ENCODE results near the gene ADAM23.
A peak's percentile ranks its signal among the peaks of the same experiment; 100 is the strongest.
"Not testable (repeated sequence)": the region's sequence is repeated elsewhere in the genome, so short reads cannot be mapped to it uniquely, and the experiment has no call there.

The ADAM23 gene

GRCh38 chr2:206442833-206443734, at the start of gene ADAM23:
Gene ADAM23 (plus strand): TSS chr2:206443532. CDS start chr2:206443867, 335 bp downstream.
- DNase-seq (ENCODE audit: low read depth in 2 of 2) = peak; percentile 6 to 26

- no peak for DNase-seq (ENCODE audit: low read depth in 2 of 2)
Measured at GRCh38 chr2:206396211-206396610, 47.1 kb upstream of the ADAM23 start.

DNA sequence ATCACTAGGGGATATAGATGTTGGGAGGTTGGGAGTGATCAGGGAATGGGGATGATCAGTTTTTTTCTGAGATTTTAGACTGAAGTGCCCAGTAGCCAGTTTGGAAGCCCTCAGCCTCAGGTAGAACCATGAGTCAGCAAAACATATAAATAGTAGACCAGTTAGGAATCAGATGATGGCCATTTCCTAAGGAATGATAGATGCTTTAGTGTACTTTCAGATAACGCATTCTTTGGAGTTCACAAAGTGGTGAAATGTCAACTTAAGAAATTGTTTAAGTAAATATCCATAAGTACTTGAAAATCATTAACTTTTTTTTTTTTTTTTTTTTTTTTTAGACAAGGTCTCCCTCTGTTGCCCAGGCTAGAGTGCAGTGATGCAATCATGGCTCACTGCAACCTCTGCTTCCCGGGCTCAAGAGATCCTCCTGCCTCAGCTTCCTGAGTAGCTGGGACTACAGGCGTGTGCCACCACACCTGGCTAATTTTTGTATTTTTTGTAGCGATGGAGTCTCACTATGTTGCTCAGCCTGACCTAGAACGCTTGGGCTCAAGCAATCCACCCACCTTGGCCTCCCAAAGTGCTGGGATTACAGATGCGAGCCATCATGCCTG, 40.3 kb upstream of the ADAM23 start:
- not testable (repeated sequence) for DNase-seq (ENCODE audit: low read depth in 2 of 2)

DNA sequence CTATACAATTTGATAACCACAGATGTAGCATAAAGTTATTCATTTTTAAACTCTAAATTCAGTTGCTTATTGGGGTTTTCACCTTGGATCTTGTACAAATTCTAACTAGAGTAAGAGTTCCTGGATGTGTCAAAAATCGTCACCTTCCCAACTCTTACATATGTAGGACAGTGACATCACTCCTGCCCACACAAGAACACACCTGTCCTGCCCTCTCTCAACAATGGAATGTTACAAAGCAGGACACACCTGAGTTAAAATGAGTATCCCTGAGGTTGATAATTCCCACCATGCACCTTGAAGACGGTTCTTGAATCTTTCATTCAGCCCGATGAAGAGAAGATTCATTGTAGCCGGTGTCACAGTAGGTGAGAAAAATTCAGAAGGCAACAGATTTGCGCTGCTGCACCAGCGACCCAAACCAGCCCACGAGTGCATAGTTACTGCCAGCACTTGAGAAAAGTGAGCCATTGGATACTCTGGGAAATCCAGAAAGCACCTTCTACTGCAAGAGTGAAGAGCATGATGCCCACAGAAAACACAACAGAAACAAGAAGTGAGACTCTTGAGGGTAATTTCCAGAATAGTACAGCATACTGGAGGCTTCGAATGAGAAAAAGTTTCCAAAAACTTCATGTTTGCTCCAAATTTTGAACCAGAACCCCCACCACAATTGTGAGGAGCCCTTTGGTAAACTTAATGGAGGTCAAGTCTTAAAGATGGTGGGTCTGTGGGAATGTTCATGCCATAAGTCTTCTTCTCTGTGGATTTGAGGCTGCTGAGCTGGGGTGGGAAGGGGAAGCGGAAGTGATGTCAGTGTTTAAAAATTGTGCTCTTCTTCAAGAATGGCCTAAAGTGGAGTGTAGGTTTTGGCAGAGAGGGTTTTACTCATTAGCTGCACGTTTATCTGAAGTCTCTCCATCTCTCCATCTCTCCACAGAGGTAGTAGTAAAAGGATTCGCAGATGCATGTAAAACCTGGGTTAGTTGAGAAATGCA, 34.7 kb upstream of the ADAM23 start:
- no peak for DNase-seq (ENCODE audit: low read depth in 2 of 2)

DNA sequence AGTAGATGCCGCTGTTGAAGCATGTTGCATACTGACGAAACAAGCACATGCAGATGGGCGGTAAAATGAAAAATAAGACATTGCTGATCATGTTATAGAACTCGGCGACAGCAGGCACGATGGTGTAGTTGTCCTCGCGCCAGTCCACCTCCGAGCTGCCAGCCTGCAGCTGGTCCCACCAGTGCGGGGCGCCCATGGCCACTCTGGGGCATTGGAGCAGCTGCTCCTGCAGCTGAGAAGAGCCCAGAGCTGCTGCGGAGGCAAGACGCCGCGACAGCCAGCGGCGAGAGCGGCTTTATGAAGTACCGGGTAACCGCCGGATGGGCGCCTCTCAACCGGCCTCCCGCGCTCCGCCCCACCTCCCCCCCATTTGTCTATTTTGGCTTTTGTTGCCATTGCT, 32.6 kb upstream of the ADAM23 start:
- DNase-seq (ENCODE audit: low read depth in 2 of 2) = no peak

GRCh38 chr2:206415618-206416243, 27.6 kb upstream of the ADAM23 start:
- DNase-seq (ENCODE audit: low read depth in 2 of 2) = no peak

- no peak for DNase-seq (ENCODE audit: low read depth in 2 of 2)
Measured at GRCh38 chr2:206418968-206419367, 24.4 kb upstream of the ADAM23 start.

DNA sequence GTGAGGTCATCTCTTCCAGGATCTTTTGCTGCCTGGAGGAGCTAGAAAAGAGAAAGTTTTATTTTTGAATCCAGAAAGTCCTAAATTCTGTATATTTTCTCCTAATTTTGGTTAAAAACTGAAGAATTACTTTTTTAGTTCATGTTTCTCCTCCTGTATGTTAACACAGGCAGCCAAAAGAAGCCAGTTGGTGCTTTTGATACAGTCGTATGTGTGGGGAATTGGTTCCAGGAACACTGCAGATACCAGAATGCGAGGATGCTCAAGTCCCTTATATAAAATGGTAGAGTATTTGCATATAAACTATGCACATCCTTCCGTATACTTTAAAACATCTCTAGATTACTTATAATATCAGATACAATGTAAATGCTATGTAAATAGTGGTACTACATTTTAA, 22.6 kb upstream of the ADAM23 start:
- no peak for DNase-seq (ENCODE audit: low read depth in 2 of 2)

GRCh38 chr2:206422493-206422892, 20.8 kb upstream of the ADAM23 start:
- DNase-seq (ENCODE audit: low read depth in 2 of 2) = no peak

DNA sequence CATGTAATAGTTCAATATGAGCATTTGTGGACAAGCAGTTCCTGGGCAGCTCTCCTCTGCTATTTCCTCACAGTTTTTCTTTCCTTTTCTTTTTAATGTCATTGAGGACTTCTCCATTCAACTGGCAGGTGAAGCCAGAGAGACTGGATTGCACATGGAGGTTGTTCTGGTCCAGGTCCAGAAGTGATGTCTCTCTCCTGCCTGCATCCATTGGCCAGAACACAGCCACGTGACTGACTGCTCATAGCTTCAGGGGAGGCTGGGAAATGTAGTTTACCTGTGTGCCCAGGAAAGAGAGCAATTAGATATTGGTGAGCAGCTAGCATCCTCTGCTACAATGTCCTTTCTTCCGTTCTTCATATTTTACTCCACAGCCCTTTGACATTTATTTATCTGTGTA, 20.2 kb upstream of the ADAM23 start:
- no peak for DNase-seq (ENCODE audit: low read depth in 2 of 2)

DNA sequence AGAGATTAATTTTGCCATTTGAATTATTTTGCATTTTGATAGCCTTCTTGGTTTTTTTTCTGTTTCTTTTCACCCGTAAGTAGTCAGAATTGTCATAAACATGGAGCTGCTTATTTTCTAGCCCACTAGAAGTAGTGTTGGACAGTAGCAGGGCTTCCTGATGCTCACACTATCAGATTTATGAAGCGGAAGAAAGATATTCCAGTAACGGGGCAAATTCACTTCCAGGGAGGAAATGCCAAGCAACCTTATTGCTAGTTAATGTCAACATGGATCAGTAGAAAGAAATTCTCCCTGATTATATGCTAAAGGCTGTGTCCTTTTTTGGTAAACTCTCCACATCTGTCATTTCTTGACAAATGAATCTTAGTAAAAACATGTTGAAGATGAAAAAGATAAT, 19.2 kb upstream of the ADAM23 start:
- DNase-seq (ENCODE audit: low read depth in 2 of 2) = no peak

GRCh38 chr2:206428783-206429182, 14.5 kb upstream of the ADAM23 start:
- no peak for DNase-seq (ENCODE audit: low read depth in 2 of 2)

GRCh38 chr2:206430452-206430851, 12.9 kb upstream of the ADAM23 start:
- no peak for DNase-seq (ENCODE audit: low read depth in 2 of 2)

GRCh38 chr2:206431439-206431838, 11.9 kb upstream of the ADAM23 start:
- no peak for DNase-seq (ENCODE audit: low read depth in 2 of 2)

DNA sequence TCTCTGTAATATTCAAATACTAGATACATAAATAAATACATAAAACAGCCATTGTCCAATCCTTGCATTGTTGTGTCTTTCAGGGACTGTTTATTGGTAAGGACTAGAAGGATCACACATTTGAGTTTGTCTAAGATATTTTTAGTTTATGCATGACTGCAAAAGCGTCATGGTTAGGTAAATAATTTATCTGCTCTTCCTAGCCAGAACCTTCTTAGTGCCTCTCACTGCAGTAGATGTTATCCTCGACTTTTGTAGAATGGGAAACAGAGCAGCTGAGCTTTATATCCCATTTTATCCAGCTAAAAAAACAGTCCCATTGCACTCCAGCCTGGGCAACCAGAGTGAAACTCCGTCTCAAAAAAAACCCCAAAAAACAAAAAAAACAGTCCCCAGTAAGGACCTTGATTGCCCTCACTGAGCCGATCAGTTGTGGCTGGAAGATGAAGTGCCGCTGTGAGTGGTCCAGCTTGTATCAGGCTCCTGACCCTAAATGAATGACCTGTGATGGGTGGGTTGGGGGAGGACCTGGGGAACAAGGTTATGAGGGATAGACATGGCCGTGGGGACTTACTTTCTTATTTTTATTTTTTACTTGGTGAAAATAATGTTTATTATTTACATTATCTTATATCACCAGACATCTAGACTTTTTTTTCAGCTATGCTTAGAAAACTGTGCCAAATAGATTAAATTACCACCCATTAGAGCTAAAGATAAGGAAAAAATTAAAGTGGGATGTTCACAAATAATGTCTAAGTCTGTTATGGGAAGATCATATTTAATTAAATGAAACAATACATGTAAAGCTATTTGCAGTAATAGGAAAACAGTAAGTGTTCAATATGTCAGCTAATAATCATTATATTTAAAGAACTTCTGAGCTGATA, 10.9 kb upstream of the ADAM23 start:
- DNase-seq (ENCODE audit: low read depth in 2 of 2) = no peak

DNA sequence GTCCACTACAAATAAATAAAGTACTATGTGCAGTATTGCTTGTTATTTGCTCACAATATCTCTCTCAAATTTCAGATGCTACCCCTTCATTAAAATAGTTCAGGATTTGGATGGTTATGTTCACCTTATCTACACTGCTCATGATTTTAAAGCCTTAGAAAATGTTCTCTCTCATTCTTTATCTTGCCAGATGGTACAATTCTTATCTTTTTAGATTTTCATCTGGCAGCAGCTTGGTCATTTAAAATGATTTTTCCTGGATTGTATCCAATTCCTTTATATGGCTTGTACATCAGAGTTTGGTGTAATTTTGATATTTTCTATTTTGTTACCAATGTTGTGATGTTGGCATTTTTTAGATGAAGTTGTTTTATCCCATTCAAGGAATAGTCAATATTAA, 10.1 kb upstream of the ADAM23 start:
- DNase-seq (ENCODE audit: low read depth in 2 of 2) = no peak

DNA sequence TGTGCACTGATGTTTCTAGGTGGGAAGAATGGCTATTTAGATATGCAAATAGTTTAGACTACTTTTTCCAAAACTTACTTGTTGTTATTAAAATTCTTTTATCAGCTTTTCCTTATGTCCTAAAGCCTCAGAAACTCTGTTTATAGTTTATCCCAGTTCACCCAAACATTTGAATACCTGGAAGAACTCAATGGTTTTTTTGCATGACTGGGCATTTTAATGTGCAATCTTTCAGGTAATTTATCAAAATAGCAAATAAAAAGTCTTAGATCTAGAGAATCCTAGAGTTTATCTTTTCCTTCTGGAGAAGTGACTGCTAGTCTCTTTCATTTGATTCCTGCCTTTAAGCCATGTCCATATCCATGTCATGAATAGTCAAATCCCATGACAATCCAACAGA, 9.6 kb upstream of the ADAM23 start:
- no peak for DNase-seq (ENCODE audit: low read depth in 2 of 2)

- DNase-seq (ENCODE audit: low read depth in 2 of 2) = no peak
Measured at GRCh38 chr2:206435742-206436141, 7.6 kb upstream of the ADAM23 start.

DNA sequence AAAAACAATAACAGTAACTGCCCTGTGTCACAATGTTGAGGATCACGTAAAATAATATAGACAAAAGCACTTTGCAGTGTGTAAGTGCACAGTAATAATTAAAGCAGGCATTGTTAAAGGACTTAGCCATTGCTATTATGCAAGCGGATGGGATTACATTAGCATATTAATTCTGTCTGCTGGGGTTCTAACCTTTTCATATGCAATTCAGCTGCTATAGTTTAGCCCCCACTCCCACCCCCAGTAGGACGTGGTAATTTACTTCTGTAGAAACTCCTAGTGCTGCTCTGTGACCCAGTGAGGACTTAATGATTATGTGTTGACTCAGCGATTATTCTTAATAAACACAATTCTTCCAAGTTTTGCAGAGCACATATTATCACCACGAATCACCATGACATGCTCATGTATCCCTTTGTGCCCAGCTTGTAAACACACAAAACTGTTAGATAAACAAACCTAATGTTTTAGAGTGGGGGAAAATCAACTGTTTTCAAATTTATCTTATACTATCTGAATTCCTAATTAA, 5.1 kb upstream of the ADAM23 start:
- no peak for DNase-seq (ENCODE audit: low read depth in 2 of 2)

GRCh38 chr2:206442474-206442832, 879 bp upstream of the ADAM23 start:
- no peak for DNase-seq (ENCODE audit: low read depth in 2 of 2)
